ENCODE measurements around the gene AGBL3.

DNA sequence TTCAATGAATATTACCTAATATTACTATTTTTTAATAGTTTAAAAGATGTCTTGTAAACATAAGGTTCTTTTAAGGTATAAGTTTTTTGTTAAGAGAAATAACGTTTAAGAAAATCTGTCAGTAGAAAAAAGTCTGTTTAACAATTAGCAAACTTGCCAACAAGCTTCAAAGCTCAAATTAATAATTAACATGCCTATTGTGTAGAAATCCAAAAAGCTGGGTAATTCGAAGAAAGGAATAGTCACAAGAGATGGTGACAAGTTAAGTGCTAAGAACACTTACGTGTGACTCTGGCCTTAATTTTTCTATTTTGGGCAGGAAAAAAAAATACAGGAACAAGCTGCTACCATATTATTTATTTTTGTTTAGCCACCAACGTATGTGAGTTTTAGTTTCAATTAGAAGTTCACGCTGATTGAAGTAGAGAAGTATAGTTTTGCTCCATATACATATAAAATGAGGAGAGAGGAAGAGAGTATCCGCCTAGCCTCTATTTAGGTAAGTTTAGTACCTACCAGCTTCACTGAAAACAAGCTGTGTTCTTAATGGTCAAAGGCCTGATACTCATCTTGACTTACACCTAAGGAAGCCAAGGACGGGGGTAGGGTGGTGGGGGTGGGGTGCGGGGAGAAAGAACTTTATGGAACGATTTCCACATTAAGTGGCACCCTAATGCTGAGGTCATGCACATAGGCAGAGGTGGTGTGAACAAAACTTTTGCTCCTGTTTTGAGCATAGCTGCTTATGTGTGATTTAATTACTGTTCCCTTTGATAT, 43.4 kb upstream of the AGBL3 start:
- TF ChIP-seq, protein P1, sequence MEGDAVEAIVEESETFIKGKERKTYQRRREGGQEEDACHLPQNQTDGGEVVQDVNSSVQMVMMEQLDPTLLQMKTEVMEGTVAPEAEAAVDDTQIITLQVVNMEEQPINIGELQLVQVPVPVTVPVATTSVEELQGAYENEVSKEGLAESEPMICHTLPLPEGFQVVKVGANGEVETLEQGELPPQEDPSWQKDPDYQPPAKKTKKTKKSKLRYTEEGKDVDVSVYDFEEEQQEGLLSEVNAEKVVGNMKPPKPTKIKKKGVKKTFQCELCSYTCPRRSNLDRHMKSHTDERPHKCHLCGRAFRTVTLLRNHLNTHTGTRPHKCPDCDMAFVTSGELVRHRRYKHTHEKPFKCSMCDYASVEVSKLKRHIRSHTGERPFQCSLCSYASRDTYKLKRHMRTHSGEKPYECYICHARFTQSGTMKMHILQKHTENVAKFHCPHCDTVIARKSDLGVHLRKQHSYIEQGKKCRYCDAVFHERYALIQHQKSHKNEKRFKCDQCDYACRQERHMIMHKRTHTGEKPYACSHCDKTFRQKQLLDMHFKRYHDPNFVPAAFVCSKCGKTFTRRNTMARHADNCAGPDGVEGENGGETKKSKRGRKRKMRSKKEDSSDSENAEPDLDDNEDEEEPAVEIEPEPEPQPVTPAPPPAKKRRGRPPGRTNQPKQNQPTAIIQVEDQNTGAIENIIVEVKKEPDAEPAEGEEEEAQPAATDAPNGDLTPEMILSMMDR (IDR thresholded peaks at IDR 0.05; ENCODE audit: borderline replicate concordance, extremely low read depth, low read length, poor library complexity, severe bottlenecking), result no peak
- no peak for TF ChIP-seq EZH2 (IDR thresholded peaks at IDR 0.05; ENCODE audit: borderline replicate concordance, low read depth, low read length, severe bottlenecking)

Measured in DND-41 (cell line).